HG03354 (cell line): ENCODE data around the gene CSF2RB.
"Not testable (repeated sequence)": the region's sequence is repeated elsewhere in the genome, so short reads cannot be mapped to it uniquely, and the experiment has no call there.

Source experiments
- ATAC-seq: cut with Tn5 transposase; IDR thresholded peaks from one replicate; pipeline ENCODE4 v1.9.1; 2021; ENCODE audit warnings: mild to moderate bottlenecking; ENCODE audit not compliant: unreplicated experiment, poor library complexity, severe bottlenecking

CSF2RB gene

GRCh38 chr22:36988075-36988832, 74.8 kb downstream of the CSF2RB start:
- no peak for ATAC-seq

GRCh38 chr22:36989012-36989411, 75.6 kb downstream of the CSF2RB start:
- not testable (repeated sequence) for ATAC-seq
